Coronary artery (tissue), 2 donors: Measurements from ENCODE around the gene KCNJ6.

Experiments used
- DNase-seq: peaks from one replicate; pipeline ENCODE4 v3.0.0-alpha.2; 2017; ENCODE audit warnings: low spot score
- H3K27ac ChIP-seq, 2 donors: fragments of 200-600 bp; sonication (generic); one replicate each; pipeline ENCODE4 v1.5.1; 2016 to 2019
- H3K4me3 ChIP-seq: fragments of 200-600 bp; sonication (generic); 2 replicates; pipeline ENCODE4 v1.5.1; 2016; ENCODE audit warnings: mild to moderate bottlenecking, moderate library complexity
- TF ChIP-seq, protein P1 (sequence below): fragments of 200-600 bp; sonication (generic); IDR thresholded peaks from one replicate; pipeline ENCODE4 v1.5.1; 2019; ENCODE audit warnings: antibody characterized with exemption

The KCNJ6 gene

DNA sequence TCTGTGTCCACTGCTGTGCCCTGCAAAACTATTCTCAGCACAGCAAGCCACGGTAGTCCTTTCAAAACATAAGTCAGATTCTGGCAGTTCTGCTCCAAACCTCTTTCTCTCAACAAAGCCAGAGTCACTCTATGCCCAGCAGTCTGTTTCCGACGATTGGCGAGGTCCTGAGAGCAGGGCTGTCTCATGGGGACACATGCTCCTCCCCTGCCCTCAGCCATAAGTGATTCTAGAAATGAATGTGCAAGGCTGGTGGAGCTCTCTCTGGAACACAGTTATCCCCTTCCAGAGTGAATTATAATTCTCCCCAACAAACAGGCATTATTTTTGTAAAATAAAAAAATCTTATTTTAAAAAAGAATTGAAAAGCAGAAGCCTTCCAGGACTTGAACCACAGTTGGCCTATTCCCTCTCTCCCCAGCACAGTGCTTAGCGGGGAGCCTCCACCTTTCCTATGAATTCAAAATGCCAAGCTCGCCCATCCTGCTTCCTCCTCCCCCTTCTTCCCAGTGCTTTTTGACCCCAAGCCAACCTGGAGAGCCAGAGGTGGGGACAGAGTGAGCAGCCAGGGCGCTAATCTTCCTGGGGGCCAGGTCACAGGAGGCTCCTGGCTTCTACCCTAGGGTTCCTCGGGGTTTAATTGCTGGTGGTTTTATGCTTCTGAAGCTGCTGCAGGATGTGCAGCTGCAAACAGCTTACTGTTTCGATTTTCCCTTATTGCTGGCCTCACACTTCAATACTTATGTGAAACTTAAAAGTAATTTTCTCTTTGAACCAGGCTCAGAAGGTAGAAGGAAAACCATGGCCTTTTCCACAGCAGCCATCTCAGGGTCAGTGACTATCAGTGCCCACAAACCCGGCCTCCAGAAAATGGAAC is 41.1 kb downstream of the KCNJ6 start:
- Histone ChIP-seq H3K27ac (no peak overlapping the region), H3K4me3 (no peak overlapping the region)
- DNase-seq = no peak
- TF ChIP-seq, protein P1, sequence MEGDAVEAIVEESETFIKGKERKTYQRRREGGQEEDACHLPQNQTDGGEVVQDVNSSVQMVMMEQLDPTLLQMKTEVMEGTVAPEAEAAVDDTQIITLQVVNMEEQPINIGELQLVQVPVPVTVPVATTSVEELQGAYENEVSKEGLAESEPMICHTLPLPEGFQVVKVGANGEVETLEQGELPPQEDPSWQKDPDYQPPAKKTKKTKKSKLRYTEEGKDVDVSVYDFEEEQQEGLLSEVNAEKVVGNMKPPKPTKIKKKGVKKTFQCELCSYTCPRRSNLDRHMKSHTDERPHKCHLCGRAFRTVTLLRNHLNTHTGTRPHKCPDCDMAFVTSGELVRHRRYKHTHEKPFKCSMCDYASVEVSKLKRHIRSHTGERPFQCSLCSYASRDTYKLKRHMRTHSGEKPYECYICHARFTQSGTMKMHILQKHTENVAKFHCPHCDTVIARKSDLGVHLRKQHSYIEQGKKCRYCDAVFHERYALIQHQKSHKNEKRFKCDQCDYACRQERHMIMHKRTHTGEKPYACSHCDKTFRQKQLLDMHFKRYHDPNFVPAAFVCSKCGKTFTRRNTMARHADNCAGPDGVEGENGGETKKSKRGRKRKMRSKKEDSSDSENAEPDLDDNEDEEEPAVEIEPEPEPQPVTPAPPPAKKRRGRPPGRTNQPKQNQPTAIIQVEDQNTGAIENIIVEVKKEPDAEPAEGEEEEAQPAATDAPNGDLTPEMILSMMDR = no peak

DNA sequence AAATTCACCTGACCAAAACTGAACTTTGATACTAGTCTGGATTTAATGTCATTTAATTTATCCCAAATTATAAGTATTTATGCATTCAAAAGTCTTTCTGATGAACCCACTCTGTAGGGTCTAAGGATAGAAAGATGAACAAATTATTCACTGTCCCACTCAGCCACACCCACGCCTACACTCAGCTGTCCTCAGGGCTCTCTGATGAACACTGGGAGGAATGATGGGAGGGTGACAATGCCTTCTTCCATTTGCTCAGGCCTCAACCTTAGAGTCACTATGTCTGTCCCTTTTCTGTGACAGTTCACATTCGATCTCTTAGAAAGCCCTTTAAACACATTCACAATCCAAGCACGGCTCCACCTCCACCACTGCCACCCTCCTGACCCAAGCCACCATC is 41.8 kb downstream of the KCNJ6 start:
- H3K27ac ChIP-seq = no peak overlapping the region
- H3K4me3 ChIP-seq = no peak overlapping the region
- TF ChIP-seq, protein P1 = no peak

GRCh38 chr21:37873655-37874054 is 42.6 kb downstream of the KCNJ6 start:
- no peak overlapping the region for H3K4me3 ChIP-seq

More for the DNA sequence above, 41.8 kb downstream of the KCNJ6 start:
- DNase-seq = no peak

DNA sequence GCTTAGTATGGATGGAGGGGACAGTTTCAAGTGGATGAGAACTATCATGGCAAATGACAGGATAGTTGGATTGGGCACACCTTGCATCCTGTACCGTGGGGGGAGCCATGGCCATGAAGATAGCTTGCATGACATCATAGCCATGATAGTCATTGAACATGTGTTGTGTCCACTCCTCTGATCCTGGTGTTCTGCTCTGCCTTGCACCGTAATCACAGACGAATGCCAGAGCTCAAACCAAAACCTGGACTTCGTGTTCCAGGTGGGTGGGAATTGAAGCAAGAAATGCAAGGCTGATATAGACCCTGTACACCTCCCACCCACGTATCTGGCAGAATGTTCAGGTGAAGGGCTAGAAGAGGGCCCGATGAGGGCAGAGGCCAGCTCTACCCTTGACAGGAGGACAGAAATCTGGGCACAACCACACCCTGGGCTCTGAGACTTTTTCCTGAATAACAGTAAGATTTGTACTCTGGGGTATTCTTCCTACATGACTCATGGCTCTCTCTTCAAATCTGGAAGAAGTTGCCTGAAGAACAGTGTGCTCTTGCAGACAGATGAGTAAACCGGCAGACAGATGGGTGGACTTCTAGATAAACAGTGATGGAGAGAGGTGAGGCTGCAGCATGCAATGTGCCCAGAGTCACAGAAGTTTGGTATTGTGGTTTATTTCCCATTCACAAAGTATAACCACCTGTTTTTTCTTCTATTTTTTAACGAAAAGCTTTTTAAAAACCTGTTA is 45.0 kb downstream of the KCNJ6 start:
- DNase-seq = no peak
- TF ChIP-seq, protein P1 = no peak
- Histone ChIP-seq H3K27ac (no peak overlapping the region), H3K4me3 (no peak overlapping the region)

More at GRCh38 chr21:37873655-37874054, 42.6 kb downstream of the KCNJ6 start:
- no peak overlapping the region for H3K27ac ChIP-seq
- TF ChIP-seq, protein P1 = no peak
- no peak for DNase-seq

DNA sequence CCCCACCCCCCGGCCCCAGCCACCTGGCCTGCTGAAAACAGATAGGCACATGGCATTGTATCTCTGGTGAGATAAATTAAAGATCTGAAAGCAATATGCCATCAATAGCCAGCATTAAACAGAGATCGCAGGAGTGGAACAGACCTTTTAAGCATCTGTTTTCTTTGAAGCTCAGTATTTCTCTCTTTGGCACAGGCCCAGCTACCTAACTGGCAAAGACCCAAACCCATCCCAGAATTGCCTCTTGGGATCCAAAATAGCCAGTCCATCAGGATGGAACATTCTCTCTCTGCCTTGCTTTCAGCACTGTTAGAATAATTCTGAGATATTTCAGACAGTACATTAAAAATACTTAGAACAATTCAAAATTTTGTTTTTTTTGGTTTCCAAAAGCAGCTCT is 46.0 kb downstream of the KCNJ6 start:
- TF ChIP-seq, protein P1 = no peak

GRCh38 chr21:37869661-37870060 is 46.6 kb downstream of the KCNJ6 start:
- TF ChIP-seq, protein P1 = no peak
- H3K4me3 ChIP-seq = no peak overlapping the region
- H3K27ac ChIP-seq = no peak overlapping the region
- DNase-seq = no peak

More for the DNA sequence above, 46.0 kb downstream of the KCNJ6 start:
- no peak for DNase-seq
- Histone ChIP-seq H3K27ac (no peak overlapping the region), H3K4me3 (no peak overlapping the region)
